ELF-1 (cell line): Measurements from ENCODE around the gene TOMM6.
"Not testable (repeated sequence)": the region's sequence is repeated elsewhere in the genome, so short reads cannot be mapped to it uniquely, and the experiment has no call there.

Source experiments
- DNase-seq: peaks from one replicate; pipeline ENCODE4 v3.0.0-alpha.2; 2016; ENCODE audit warnings: low read depth, low spot score

TOMM6 gene

GRCh38 chr6:41763470-41763869 is 24.0 kb upstream of the TOMM6 start:
- DNase-seq, result no peak

- not testable (repeated sequence) for DNase-seq
These were observed 21.3 kb upstream of the TOMM6 start for GRCh38 chr6:41766043-41766664.

DNA sequence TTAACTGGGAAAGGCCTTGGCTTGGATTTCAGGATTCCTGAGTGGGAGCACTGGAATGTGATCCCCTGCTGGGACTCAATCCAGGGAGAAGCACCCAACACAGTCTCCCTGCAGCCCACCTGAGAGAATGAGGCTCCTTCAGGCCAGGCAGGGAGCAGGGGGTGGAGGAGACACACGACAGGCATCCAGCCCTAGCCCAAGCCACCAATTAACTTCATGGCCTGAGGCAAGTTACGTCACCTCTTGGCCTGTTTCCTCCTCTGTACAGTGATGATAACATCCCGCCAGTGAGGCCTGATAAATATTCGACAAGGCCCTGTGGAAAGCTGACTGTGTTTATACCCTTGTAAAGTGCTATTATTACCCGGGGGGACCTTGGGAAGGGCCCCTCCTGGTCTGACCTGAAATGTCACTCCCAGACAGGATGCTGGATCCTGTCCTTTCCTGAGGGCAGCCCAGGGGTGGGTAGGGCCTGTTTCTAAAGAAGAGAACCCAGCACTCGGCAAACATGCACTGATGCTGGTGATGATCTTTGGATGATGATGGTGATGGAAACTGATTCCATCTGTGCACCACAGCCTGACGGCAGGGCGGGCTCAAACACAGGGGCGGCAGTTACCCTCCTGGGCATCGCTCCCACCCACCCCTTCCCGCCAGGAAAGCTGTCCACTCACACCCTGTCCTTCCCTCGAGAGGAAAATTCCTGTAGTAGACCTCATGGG is 20.2 kb upstream of the TOMM6 start:
- peak; percentile 97 for DNase-seq

DNA sequence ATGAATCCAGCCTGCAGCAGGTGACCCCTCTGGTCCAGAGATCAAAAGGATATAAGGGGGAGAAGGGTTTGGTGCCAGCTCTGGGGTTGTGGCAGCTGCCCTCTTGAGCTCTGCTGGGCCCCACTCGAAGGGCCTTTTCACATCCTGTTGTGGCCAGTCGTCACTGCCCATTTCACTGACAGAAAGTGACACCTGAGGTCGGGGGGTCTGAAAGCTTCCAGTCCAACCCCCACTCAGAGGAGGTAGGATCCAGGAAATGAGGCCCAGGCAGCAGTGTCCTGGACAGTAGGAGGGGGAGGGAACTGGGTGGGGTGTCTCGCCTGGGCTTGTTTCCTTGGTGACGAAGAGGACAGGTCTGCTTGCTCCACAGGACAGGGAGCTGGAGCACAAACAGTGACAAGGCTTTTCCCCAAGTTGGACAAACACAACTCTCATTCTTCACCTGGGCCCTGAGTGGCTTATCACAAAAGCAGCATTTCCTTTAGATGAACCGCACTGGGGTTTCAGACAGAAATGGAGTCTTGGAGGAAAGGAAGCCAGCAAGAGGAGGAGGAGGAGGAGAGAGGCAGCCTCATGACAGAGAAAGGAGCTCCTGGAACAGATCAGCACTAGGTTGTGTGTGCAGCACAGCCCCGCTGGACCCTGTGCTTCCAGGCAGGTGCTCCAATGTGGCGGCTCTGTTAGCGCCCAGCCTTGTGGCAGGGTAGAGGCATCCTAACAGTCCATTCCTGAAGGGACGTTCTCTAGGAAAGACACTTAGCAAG is 18.8 kb upstream of the TOMM6 start:
- DNase-seq, result peak; percentile 47

GRCh38 chr6:41769376-41769775 is 18.1 kb upstream of the TOMM6 start:
- DNase-seq, result no peak

- no peak for DNase-seq
These were observed 17.0 kb upstream of the TOMM6 start for GRCh38 chr6:41770381-41771057.

DNA sequence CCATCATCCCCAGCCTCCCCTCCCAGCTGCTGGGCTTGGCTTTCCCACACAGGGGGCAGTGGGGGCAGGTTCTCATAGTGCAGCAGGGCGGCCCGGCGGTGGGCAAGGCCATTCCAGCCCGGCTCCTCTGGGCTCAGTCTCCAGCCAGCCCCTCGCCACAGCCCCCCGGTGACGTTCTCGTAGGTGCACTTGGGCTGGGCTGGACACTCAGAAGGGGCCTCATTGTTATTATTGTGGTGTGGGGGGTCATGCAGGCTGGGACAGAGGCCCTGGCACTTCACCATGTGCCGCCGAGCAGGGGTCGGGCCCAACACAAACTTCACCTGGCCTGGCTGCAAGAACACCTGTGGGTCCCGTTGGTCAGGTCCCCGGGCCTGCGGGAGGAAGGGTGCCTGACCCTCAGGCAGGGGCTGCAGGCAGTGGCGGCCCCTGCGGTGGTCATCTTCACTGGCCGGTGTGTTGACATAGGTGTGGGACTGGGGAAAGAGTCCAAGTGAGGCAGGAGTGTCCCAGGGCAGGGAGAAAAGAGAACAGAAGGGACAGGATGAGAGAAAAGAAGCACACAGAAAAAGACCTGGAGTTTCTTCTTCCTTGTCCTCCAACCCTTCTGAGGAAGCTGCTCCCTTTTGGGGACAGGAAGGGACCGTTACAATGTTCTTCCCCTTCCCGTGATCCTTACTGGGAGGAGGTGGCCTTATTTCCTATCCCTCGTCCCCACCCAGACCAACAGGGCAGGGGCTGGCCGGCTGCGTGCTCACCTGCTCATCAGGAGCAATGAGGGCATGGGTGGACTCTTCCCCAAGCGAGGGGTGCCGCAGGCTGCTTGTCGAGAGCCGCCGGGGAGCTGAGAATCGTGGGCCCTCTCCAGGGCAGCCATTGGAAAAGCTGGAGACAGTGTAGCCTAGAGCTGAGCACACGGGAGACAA is 16.2 kb upstream of the TOMM6 start:
- DNase-seq, result no peak

DNA sequence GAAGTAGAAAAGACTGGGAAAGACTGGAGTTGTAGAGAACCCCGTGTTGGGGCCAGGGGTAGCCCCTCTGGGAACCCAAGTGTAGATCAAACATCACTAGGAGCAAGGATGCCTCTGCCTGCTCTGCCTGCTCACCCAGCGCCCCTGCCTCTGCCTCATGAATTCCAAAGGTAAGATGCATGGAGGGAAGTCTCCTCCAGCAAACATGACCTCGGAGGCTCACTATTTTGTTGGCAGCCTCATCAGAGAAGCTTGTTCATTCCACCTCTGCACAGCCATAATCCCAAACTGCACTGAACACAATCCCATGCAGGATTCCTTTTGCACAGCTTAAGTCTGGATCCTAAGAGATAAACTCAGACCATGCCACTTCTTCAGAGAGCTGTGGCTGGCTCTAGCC is 12.7 kb upstream of the TOMM6 start:
- no peak for DNase-seq

DNA sequence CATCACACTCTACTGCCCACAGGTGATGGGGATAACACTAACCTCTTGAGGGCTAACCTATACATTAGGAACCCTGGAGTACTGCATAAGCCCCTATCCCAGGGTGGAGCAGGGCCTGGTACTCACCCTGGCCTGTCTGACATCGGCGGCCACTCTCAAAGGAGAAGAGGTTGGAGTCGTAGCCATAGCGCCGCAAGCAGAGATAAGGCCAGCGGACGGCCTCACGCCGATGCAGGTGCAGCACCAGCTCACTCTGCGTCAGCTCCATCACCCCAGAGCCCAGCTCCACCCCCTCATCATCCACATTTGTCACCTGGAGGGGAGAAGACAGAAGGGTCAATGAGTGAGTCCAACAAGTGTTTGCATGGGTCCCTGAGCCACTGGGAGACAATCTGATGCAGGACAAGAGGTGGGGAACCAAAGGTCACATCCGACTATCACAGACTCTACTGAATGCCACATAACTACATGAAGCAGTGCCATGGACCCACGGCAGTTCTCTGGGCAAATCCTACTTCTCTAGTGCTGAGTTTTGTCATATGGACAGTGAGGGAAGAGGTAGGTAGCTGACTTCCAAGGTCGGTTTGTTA is 12.1 kb upstream of the TOMM6 start:
- no peak for DNase-seq

GRCh38 chr6:41777551-41778285 is 9.8 kb upstream of the TOMM6 start:
- no peak for DNase-seq

GRCh38 chr6:41778895-41779294 is 8.6 kb upstream of the TOMM6 start:
- no peak for DNase-seq

DNA sequence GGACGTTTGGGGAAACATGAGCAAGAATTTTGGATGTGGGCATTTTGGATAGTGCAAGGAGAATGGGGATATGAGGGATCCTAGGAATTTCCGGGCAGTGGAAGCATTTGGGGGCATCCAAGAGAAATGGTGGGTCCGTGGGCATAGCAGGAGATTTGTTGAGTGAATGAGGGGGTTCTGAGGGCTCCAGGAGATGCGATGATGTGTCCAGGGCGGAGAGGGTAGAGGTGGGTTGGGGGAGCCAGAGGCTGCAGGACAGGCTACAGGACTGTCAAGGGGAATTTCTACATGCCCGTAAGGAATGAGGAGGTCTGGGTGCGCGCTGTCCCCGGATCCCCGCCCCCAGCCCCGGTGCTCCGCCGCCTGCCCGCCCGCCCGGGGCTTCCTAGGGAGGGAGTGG is 8.2 kb upstream of the TOMM6 start:
- DNase-seq, result no peak

GRCh38 chr6:41779788-41780550 is 7.5 kb upstream of the TOMM6 start, which contains the start of gene FRS3:
Gene FRS3 (minus strand): TSS chr6:41779900. CDS start chr6:41776987, 2,913 bp downstream.
- peak; percentile 96 for DNase-seq

- DNase-seq, result no peak
These were observed 6.7 kb upstream of the TOMM6 start, which contains the start of gene PRICKLE4 for GRCh38 chr6:41780551-41781365. Gene PRICKLE4 (plus strand): TSS chr6:41780782. CDS start chr6:41783474, 2,692 bp downstream.

- no peak for DNase-seq
These were observed 6.1 kb upstream of the TOMM6 start for GRCh38 chr6:41781366-41781730.

- no peak for DNase-seq
These were observed 4.3 kb upstream of the TOMM6 start for GRCh38 chr6:41783106-41783780.

DNA sequence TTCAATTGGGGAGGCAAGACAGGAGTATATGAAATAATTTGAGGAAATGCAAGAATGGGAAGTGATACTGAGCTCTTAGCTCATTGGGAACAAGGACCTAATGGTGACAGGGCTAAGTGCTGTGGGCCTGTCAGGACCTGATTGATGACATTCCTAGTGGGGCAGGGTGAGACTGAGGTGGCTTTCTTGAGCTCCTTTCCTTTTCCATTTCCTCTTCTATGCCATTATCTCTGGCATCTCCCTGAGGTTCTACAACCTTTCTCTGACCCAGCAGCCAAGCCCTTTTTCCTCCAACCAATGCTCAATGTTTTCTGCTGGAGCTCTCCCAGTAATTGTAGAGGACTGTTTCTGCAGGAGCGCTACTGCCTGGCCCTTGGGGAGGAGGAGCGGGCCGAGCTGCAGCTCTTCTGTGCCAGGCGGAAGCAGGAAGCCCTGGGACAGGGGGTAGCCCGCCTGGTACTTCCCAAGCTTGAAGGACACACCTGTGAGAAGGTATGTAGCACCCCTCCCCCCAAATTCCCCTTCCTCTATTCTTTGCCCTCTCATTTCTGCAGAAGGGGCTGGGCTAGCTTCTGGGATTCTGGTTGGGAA is 2.8 kb upstream of the TOMM6 start:
- peak; percentile 71 for DNase-seq
